BE2C (cell line): ENCODE measurements around the gene RRP15.

Experiments
- DNase-seq: peaks from one replicate; pipeline ENCODE4 v3.0.0-alpha.2; 2020
- H3K27me3 ChIP-seq: fragments of 250-450 bp; sonication (Bioruptor Pico); 2 replicates; pipeline ENCODE4 v1.5.1; 2020; ENCODE audit warnings: mild to moderate bottlenecking
- H3K36me3 ChIP-seq: fragments of 250-450 bp; sonication (Bioruptor Pico); 2 replicates; pipeline ENCODE4 v1.5.1; 2020; ENCODE audit warnings: mild to moderate bottlenecking
- H3K4me1 ChIP-seq: fragments of 250-450 bp; sonication (Bioruptor Pico); 2 replicates; pipeline ENCODE4 v1.5.1; 2020
- H3K4me3 ChIP-seq: 2 replicates; pipeline ENCODE4 v1.5.1; 2011; ENCODE audit warnings: low read depth, low read length
- H3K9me3 ChIP-seq: fragments of 250-450 bp; sonication (Bioruptor Pico); 2 replicates; pipeline ENCODE4 v1.5.1; 2020
- CTCF ChIP-seq: IDR thresholded peaks from 2 replicates; pipeline ENCODE4 v1.5.1; 2012; ENCODE audit warnings: mild to moderate bottlenecking, low read depth, low read length

Gene RRP15

GRCh38 chr1:218281285-218281684 is 3.8 kb upstream of the RRP15 start:
- no peaks in the 10 kb centered on the region; the same call in 1 of the 2 replicates for H3K9me3 ChIP-seq
- no peak for TF ChIP-seq CTCF
- DNase-seq: no peak
- H3K4me3 ChIP-seq: no peak overlapping the region
- no peaks in the 10 kb centered on the region for H3K36me3 ChIP-seq
- no peaks in the 10 kb centered on the region for H3K27me3 ChIP-seq
- no peaks in the 10 kb centered on the region for H3K4me1 ChIP-seq

GRCh38 chr1:218284377-218284916 is 646 bp upstream of the RRP15 start:
- DNase-seq: peak; percentile 27
- Histone ChIP-seq H3K4me1 (no peaks in the 10 kb centered on the region), H3K36me3 (peaks cover 6% of the 10 kb centered on the region), H3K4me3 (peak overlapping the region; percentile 100), H3K9me3 (no peaks in the 10 kb centered on the region; the same call in 1 of the 2 replicates), H3K27me3 (no peaks in the 10 kb centered on the region)
- no peak for TF ChIP-seq CTCF

DNA sequence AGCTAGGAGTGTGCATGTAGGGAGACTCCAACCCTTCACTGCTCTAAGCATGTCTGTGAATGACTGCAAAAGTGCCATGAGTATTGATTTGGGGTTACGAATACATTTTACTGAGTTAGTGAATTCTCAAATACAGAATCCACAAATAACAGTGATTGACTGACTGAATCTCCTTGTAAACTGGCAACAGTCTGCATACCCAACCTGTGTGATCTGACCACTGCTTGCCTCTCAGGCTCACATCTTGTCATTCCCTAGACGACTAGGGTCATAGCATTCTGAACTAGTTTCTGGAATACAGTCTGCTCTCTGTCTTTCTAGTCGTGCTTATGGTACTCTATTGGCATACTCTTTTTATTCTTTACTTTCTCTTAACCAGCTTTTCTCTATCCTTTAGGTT is 7.4 kb downstream of the RRP15 start:
- TF ChIP-seq CTCF: no peak
- Histone ChIP-seq H3K9me3 (no peaks in the 10 kb centered on the region), H3K4me1 (no peaks in the 10 kb centered on the region; the same call in 1 of the 2 replicates), H3K27me3 (no peaks in the 10 kb centered on the region), H3K36me3 (peaks cover 6% of the 10 kb centered on the region), H3K4me3 (no peak overlapping the region)
- no peak for DNase-seq

DNA sequence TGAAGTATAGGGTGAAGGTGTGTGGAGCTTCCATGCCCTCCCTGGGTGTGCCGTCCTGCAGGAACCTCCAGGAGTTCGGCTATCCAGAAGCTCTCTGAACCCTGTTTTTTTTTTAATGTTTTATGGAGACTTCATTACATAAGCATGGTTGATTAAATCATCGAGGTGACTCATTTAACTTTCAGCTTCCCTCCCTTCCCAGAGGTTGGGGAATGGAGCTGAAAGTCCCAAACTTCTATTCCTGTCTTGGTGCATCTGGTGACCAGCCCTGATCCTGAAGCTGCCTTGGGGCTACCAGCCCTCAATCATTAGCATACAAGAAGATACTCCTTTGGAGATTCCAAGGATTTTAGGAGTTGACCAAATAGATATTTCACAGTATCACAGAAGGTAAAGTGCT is 9.5 kb downstream of the RRP15 start:
- Histone ChIP-seq H3K4me3 (no peak overlapping the region), H3K4me1 (no peaks in the 10 kb centered on the region; the same call in 1 of the 2 replicates), H3K27me3 (no peaks in the 10 kb centered on the region), H3K36me3 (no peaks in the 10 kb centered on the region), H3K9me3 (no peaks in the 10 kb centered on the region)
- TF ChIP-seq CTCF: no peak
- no peak for DNase-seq

DNA sequence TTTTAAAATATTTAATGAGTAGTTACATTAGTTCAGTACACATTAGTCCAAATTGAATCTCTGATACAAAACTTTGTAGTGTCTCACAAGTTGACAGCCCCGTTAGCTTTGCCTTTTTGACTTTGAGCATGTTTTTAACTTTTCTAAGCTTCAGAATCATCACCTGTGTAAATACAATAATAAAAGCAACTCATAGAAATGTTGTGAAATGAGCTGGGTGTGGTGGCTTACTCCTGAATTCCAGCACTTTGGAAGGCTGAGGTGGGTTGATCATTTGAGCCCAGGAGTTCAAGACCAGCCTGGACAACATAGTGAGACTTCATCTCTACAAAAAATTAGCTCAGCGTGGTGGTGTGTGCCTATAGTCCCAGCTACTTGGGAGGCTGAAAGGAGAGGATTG is 11.1 kb downstream of the RRP15 start:
- H3K4me3 ChIP-seq: no peak overlapping the region
- H3K36me3 ChIP-seq: no peaks in the 10 kb centered on the region
- no peaks in the 10 kb centered on the region for H3K27me3 ChIP-seq
- no peak for TF ChIP-seq CTCF
- H3K9me3 ChIP-seq: no peaks in the 10 kb centered on the region
- no peaks in the 10 kb centered on the region; the same call in 1 of the 2 replicates for H3K4me1 ChIP-seq
- no peak for DNase-seq

DNA sequence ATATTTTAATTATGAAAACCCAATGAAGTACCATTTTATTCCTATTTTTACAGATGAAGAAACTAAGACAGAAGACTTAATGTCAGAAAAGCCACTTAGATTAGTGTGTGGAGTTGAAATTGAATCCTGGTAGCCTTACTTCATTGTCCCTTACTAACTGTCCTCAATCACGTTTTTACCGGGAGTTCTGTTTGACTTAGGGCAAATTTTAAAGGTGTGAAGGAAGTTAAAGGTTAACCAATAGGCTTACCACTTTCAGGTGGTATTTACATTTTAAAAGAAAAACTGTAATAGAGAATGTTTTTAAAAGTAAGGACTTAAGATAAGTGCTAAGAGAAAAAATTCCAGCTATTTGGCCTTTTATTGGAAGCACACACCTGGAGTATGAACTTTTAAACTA is 12.4 kb downstream of the RRP15 start:
- Histone ChIP-seq H3K4me3 (no peak overlapping the region), H3K4me1 (no peaks in the 10 kb centered on the region; the same call in 1 of the 2 replicates), H3K36me3 (no peaks in the 10 kb centered on the region; the same call in 1 of the 2 replicates), H3K9me3 (no peaks in the 10 kb centered on the region), H3K27me3 (no peaks in the 10 kb centered on the region)
- no peak for DNase-seq
- no peak for TF ChIP-seq CTCF
